Osteocyte (in vitro differentiated cells): ENCODE results near the gene CAMK1G. TPM values are rescaled to one million over a fixed set of nuclear protein-coding genes. Genes with fewer than 3 reads are reported as not detected.

Experiments used
- DNase-seq: peaks from one replicate; pipeline ENCODE4 v3.0.0; 2021; ENCODE audit warnings: mixed read lengths; ENCODE audit not compliant: unreplicated experiment; ENCODE audit errors: extremely low spot score
- H3K27ac Mint-ChIP-seq: one replicate; pipeline ENCODE4 v1.8.0; 2021; ENCODE audit warnings: mild to moderate bottlenecking, mixed read lengths; ENCODE audit not compliant: unreplicated experiment
- H3K27me3 Mint-ChIP-seq: one replicate; pipeline ENCODE4 v1.8.0; 2021; ENCODE audit warnings: mixed read lengths; ENCODE audit not compliant: unreplicated experiment
- H3K36me3 Mint-ChIP-seq: one replicate; pipeline ENCODE4 v1.8.0; 2021; ENCODE audit warnings: mixed read lengths; ENCODE audit not compliant: unreplicated experiment
- H3K4me1 Mint-ChIP-seq: one replicate; pipeline ENCODE4 v1.8.0; 2021; ENCODE audit warnings: mixed read lengths; ENCODE audit not compliant: unreplicated experiment
- H3K4me3 Mint-ChIP-seq: one replicate; pipeline ENCODE4 v1.8.0; 2021; ENCODE audit warnings: mild to moderate bottlenecking, moderate library complexity, mixed read lengths; ENCODE audit not compliant: unreplicated experiment
- H3K9me3 Mint-ChIP-seq: one replicate; pipeline ENCODE4 v1.8.0; 2021; ENCODE audit warnings: mixed read lengths; ENCODE audit not compliant: unreplicated experiment
- CTCF ChIP-seq: fragments of 200-600 bp; sonication (generic); IDR thresholded peaks from 2 replicates; pipeline ENCODE4 v1.5.0; 2021; ENCODE audit warnings: antibody characterized with exemption, mild to moderate bottlenecking, moderate library complexity
- total RNA-seq: library from RNA; stranded (reverse); gene quantifications from 2 replicates; pipeline ENCODE4 v1.2.1, GENCODE V29; 2021

Gene CAMK1G
- total RNA-seq, 1 donor from 2014 or later = not detected

DNA sequence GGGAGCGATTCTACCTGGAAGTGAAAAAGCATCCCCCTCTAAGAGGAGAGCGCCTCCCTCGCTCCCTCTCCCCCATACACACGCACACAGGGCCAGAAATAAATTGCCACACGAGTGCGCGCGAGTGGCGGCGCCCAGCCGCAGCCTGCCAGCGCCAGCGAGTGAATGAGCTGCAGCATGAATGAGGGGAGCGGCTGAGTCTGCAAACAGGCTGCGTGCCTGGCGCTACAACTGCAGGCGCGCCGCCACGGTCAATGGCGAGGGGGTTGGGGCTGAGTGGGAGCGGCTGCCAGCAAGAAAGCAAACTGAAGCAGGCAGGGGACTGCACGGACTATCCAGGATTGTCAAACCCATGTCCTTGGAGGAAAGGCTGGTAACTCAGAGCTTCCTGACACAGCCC, 2.2 kb downstream of the CAMK1G start:
- DNase-seq = no peak
- Mint-ChIP-seq H3K36me3 (no peaks in the 10 kb centered on the region), H3K27ac (no peak overlapping the region), H3K9me3 (no peaks in the 10 kb centered on the region), H3K27me3 (peaks cover 15% of the 10 kb centered on the region), H3K4me1 (no peaks in the 10 kb centered on the region), H3K4me3 (no peak overlapping the region)
- no peak for TF ChIP-seq CTCF

DNA sequence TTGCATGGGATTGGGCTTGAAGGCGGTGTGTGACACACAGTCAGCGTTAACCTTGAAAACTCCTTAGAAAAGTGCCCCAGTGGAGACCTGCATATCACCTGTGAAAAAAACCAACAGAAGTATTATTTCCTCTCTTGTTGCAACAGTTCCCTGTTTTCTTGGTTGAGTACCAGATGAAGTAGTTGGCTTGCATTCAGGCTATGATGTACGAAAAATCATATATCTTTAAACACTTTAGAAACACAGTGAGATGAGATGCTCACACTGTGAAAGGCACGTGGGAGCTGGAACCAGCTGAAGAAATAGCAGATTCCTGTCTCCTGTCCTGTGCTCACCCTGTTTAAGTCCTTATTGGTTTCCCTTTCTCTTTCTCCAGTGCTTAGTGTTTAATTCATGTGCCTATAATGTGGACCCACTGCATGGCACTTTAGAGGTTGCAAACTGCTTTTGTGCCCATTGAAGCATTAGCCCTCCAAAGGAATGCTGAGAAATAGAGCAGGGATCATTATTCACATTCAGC, 2.8 kb downstream of the CAMK1G start:
- Mint-ChIP-seq H3K4me3 (no peak overlapping the region), H3K27ac (no peak overlapping the region), H3K4me1 (no peaks in the 10 kb centered on the region), H3K9me3 (no peaks in the 10 kb centered on the region), H3K36me3 (no peaks in the 10 kb centered on the region), H3K27me3 (peaks cover 17% of the 10 kb centered on the region)
- no peak for TF ChIP-seq CTCF
- DNase-seq = no peak

- Mint-ChIP-seq H3K27ac (no peak overlapping the region), H3K27me3 (peaks cover 22% of the 10 kb centered on the region), H3K36me3 (no peaks in the 10 kb centered on the region), H3K4me1 (no peaks in the 10 kb centered on the region), H3K4me3 (no peak overlapping the region), H3K9me3 (no peaks in the 10 kb centered on the region)
- no peak for DNase-seq
- TF ChIP-seq CTCF = no peak
Measured at GRCh38 chr1:209587789-209588188, 4.3 kb downstream of the CAMK1G start.

- Mint-ChIP-seq H3K9me3 (no peaks in the 10 kb centered on the region), H3K4me1 (no peaks in the 10 kb centered on the region), H3K27ac (no peak overlapping the region), H3K27me3 (peaks cover 37% of the 10 kb centered on the region), H3K36me3 (no peaks in the 10 kb centered on the region), H3K4me3 (no peak overlapping the region)
- no peak for DNase-seq
- no peak for TF ChIP-seq CTCF
Measured at GRCh38 chr1:209589440-209589839, 5.9 kb downstream of the CAMK1G start.

GRCh38 chr1:209589863-209590262, 6.3 kb downstream of the CAMK1G start:
- Mint-ChIP-seq H3K4me1 (no peaks in the 10 kb centered on the region), H3K27me3 (peaks cover 39% of the 10 kb centered on the region), H3K27ac (no peak overlapping the region), H3K9me3 (no peaks in the 10 kb centered on the region), H3K4me3 (no peak overlapping the region), H3K36me3 (no peaks in the 10 kb centered on the region)
- no peak for TF ChIP-seq CTCF
- DNase-seq = no peak
